K562 (cell line): ENCODE measurements around the gene AGA. TPM values are rescaled to one million over a fixed set of nuclear protein-coding genes. Genes with fewer than 3 reads are reported as not detected.

Source experiments
- ATF1 ChIP-seq, 2 experiments: fragments of 450-650 bp in 1 of 2; IDR thresholded peaks; 2 replicates each; pipeline ENCODE4 v1.6.1; 2016; ENCODE audit warnings: missing compliant biosample characterization in 1 of 2, missing genetic modification characterization in 1 of 2
- CBX2 ChIP-seq: fragments of 200-600 bp; sonication (generic); IDR thresholded peaks from one replicate; pipeline ENCODE4 v1.6.1; 2012; ENCODE audit warnings: mild to moderate bottlenecking, low read length, inconsistent platforms; ENCODE audit not compliant: insufficient read depth, poor library complexity, severe bottlenecking
- CREB5 ChIP-seq: fragments of 250-450 bp; sonication (Bioruptor Pico); IDR thresholded peaks from 2 replicates; pipeline ENCODE4 v1.5.0; 2020; ENCODE audit warnings: mild to moderate bottlenecking
- CSDE1 ChIP-seq, 2 experiments: fragments of 450-650 bp; IDR thresholded peaks; 2 replicates each; pipeline ENCODE4 v1.6.1; 2016; ENCODE audit warnings: mild to moderate bottlenecking in 1 of 2
- FOXK2 ChIP-seq, 2 experiments: fragments of 450-650 bp; IDR thresholded peaks in 1 of 2; conservative IDR thresholded peaks in 1 of 2; 2 replicates each; pipeline ENCODE4 v1.6.1; 2016; ENCODE audit warnings: low read depth in 2 of 2, mild to moderate bottlenecking in 1 of 2
- GTF2B ChIP-seq: IDR thresholded peaks from 2 replicates; pipeline ENCODE4 v1.6.1; 2011; ENCODE audit not compliant: insufficient read length; ENCODE audit errors: extremely low read depth
- RBM14 ChIP-seq: fragments of 200-400 bp; formaldehyde crosslinking; IDR thresholded peaks from 2 replicates; pipeline ENCODE4 v1.6.1; 2018; ENCODE audit warnings: low read depth, mild to moderate bottlenecking, low read length, moderate library complexity, borderline replicate concordance; ENCODE audit not compliant: insufficient read depth
- TAL1 ChIP-seq: fragments of 450-650 bp; IDR thresholded peaks from 2 replicates; pipeline ENCODE4 v1.6.1; 2016; ENCODE audit warnings: mild to moderate bottlenecking
- THAP7 ChIP-seq: fragments of 250-450 bp; sonication (Bioruptor Pico); IDR thresholded peaks from 2 replicates; pipeline ENCODE4 v1.5.0; 2021
- ZBTB43 ChIP-seq: sonication (generic); formaldehyde crosslinking; IDR thresholded peaks from 2 replicates; pipeline ENCODE4 v1.8.0; 2023; ENCODE audit warnings: mild to moderate bottlenecking, missing genetic modification reagents
- ZBTB49 ChIP-seq: sonication (generic); formaldehyde crosslinking; IDR thresholded peaks from 2 replicates; pipeline ENCODE4 v1.8.0; 2022; ENCODE audit warnings: missing genetic modification reagents, mild to moderate bottlenecking, borderline replicate concordance
- ZNF184 ChIP-seq: sonication (generic); formaldehyde crosslinking; IDR thresholded peaks from 2 replicates; pipeline ENCODE4 v1.5.0; 2020; ENCODE audit warnings: missing genetic modification reagents
- ZNF324 ChIP-seq: fragments of 250-450 bp; sonication (Bioruptor Pico); IDR thresholded peaks from 2 replicates; pipeline ENCODE4 v1.4.0; 2020; ENCODE audit warnings: mild to moderate bottlenecking
- ZNF592 ChIP-seq: fragments of 450-650 bp; IDR thresholded peaks from 2 replicates; pipeline ENCODE4 v1.6.1; 2017; ENCODE audit warnings: antibody characterized with exemption, mild to moderate bottlenecking
- ZNF696 ChIP-seq: fragments of 250-450 bp; sonication (Bioruptor Pico); conservative IDR thresholded peaks from 2 replicates; pipeline ENCODE4 v1.4.0; 2020; ENCODE audit warnings: mild to moderate bottlenecking, moderate library complexity
- polyA plus RNA-seq, 8 experiments: library from polyadenylated mRNA; depleted of rRNA in 4 of 8; stranded (reverse) in 5 of 8; unstranded in 3 of 8; fragments of >200 nt; fragmentation: Nextera tagmentation in 2 of 8; fragmentation: Illumina TruSeq in 1 of 8; extraction: Ambion mirVana in 2 of 8; extraction: Trizol in 1 of 8; gene quantifications; 2 replicates each; pipeline versions ENCODE4 v1.2.1 to v1.2.3, GENCODE V29; 2011 to 2014; ENCODE audit warnings: inconsistent platforms in 1 of 8, missing spikeins in 1 of 8
- total RNA-seq, 7 experiments: library from RNA; depleted of rRNA in 6 of 7; stranded (reverse); fragments of >200 nt in 6 of 7; fragmentation: Illumina TruSeq in 2 of 7; extraction: Trizol in 2 of 7; gene quantifications; 2 replicates each; pipeline versions ENCODE4 v1.2.1 to v1.2.3, GENCODE V29; 2011 to 2021; ENCODE audit warnings: low replicate concordance in 1 of 7

AGA gene
- total and polyA plus RNA-seq, 9 of the 15 experiments (the other 6 are each of a cell fraction or from before 2014, with no cell fraction given), result 8.5 to 25.0 (median 12.6) TPM

- peak in 1 of 2 experiments; percentile 24; a peak in 2 of 4 replicates for TF ChIP-seq FOXK2 (conservative IDR thresholded peaks at IDR 0.05 in 1 of 2, IDR thresholded peaks at IDR 0.05 in 1 of 2; ENCODE audit: low read depth in 2 of 2)
- no peak for TF ChIP-seq ZBTB49
- TF ChIP-seq ZNF696 (CRISPR knock-in tag), result no peak
- no peak for TF ChIP-seq ZNF592
- no peak for TF ChIP-seq ZBTB43 (CRISPR knock-in tag)
- peak; percentile 55; the same call in 1 of the 2 replicates for TF ChIP-seq THAP7
- TF ChIP-seq CBX2, result no peak
- TF ChIP-seq CSDE1 (IDR thresholded peaks at IDR 0.05), result no peak
- TF ChIP-seq ZNF324, result no peak
- no peak for TF ChIP-seq TAL1
- TF ChIP-seq GTF2B, result peak; percentile 62
- TF ChIP-seq ZNF184, result no peak
- no peak for TF ChIP-seq RBM14
- TF ChIP-seq ATF1 (CRISPR knock-in tag; IDR thresholded peaks at IDR 0.05), result no peak
- TF ChIP-seq ATF1 (tag; IDR thresholded peaks at IDR 0.05), result peak; percentile 83
- TF ChIP-seq CREB5 (CRISPR knock-in tag), result no peak
Measured at GRCh38 chr4:177441803-177442622, at the start of gene AGA (continued).
